A673 (cell line): ENCODE measurements around the gene ARSB.

Experiments used
- CTCF ChIP-seq: fragments of 300-800, 200-600 bp; sonication (generic); conservative IDR thresholded peaks from 2 replicates; pipeline ENCODE4 v1.5.1; 2017; ENCODE audit warnings: low read depth, mild to moderate bottlenecking, antibody characterized with exemption, low read length, moderate library complexity, mixed read lengths
- EZH2 ChIP-seq: fragments of 200-600 bp; sonication (generic); IDR thresholded peaks from 2 replicates; pipeline ENCODE4 v1.6.1; 2017; ENCODE audit warnings: borderline replicate concordance, low read depth, mild to moderate bottlenecking, mixed read lengths, antibody characterized with exemption, low read length; ENCODE audit not compliant: poor library complexity, severe bottlenecking

DNA sequence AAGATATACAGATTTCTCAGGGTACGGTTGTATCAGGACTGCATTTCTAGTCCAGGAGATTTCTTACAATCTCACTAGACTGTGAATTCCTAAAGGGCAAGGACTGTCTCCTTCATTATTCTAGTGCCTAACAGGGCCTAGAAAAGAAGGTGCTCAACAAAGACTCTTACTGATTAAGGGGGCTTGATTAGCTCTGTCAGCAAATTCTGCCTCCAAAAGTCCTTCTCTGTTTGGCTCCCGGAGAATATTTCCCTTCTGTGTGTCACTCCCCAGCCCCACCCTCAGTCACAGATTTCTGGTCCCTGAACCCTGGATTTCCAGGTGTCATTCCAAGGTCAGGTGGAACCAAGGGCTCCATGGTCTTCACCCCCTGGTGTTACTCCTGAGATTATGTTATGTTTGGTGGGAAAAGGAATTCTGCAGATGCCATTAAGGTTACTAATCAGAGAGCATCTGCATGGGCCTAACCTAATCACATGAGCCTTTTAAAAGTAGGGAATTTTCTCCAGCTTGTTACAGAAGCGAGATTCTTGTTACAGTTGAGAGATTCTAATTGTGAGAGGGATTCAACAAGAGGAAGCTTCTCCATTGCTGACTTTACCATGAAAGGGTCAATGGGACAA, 168.9 kb downstream of the ARSB start:
- TF ChIP-seq EZH2, result no peak
- TF ChIP-seq CTCF, result no peak
